HepG2 (cell line): Measurements from ENCODE around the gene TSPYL4. TPM values are rescaled to one million over a fixed set of nuclear protein-coding genes. Genes with fewer than 3 reads are reported as not detected.

Experiments
- ATAC-seq: fragments of 200-7000 bp; cut with Tn5 transposase; 3 replicates; pipeline ENCODE4 v1.9.1; 2020; ENCODE audit warnings: mild to moderate bottlenecking, moderate library complexity
- BruUV-seq: library from RNA; stranded (reverse); fragments of 400-500 nt; replicated peaks from 2 replicates; lab custom pipeline; 2021; lab: Mats Ljungman, UMichigan
- CTCF ChIA-PET: fragments of 300-600 bp; formaldehyde crosslinking; extraction: SDS; loops from one replicate; lab custom pipeline; 2021; ENCODE audit warnings: low total read pairs, inconsistent platforms, low intra/inter-chr PET ratio; lab: Yijun Ruan, JAX
- POLR2A ChIA-PET: fragments of 350-600 bp; sonication (Branson Sonifier 250); formaldehyde crosslinking; loops from one replicate; lab custom pipeline; 2020; ENCODE audit warnings: antibody characterized with exemption, inconsistent platforms; lab: Yijun Ruan, JAX
- DNase-seq: peaks from one replicate; pipeline ENCODE4 v3.0.0-alpha.2; 2015; ENCODE audit warnings: low spot score
- FAIRE-seq: peaks from 3 replicates; lab custom pipeline; 2011; peaks lifted over from hg19 to GRCh38; lab: Jason Lieb, UNC
- H2AFZ ChIP-seq: one replicate; pipeline ENCODE4 v1.6.1; 2011; ENCODE audit warnings: low read length, inconsistent platforms
- H3K27ac ChIP-seq: fragments of 300-600 bp; 3 replicates; pipeline ENCODE4 v1.8.0; 2011; ENCODE audit warnings: mixed run types, mild to moderate bottlenecking, mixed read lengths, low read length, inconsistent platforms; ENCODE audit not compliant: insufficient read depth; ENCODE audit errors: extremely low read length
- H3K27me3 ChIP-seq, 2 experiments: fragments of 200-600 bp in 1 of 2; 2 replicates in 1 of 2; 3 replicates in 1 of 2; pipeline versions ENCODE4 v1.6.0 to v1.8.0; 2011; ENCODE audit warnings: low read length in 2 of 2, mild to moderate bottlenecking in 2 of 2, moderate library complexity in 2 of 2, inconsistent platforms in 1 of 2; ENCODE audit not compliant: insufficient read depth in 2 of 2, control insufficient read depth in 1 of 2
- H3K36me3 ChIP-seq, 2 experiments: fragments of 200-600 bp in 1 of 2; replicated peaks in 1 of 2; 2 replicates in 1 of 2; 3 replicates in 1 of 2; pipeline versions ENCODE4 v1.5.1 to v1.8.0; 2011; ENCODE audit warnings: low read length in 2 of 2, inconsistent platforms in 1 of 2; ENCODE audit not compliant: insufficient read depth in 2 of 2, control insufficient read depth in 1 of 2
- H3K4me1 ChIP-seq: 2 replicates; pipeline ENCODE4 v1.5.1; 2012; ENCODE audit warnings: low read length, inconsistent platforms; ENCODE audit not compliant: insufficient read depth
- H3K4me2 ChIP-seq: 2 replicates; pipeline ENCODE4 v1.6.0; 2011; ENCODE audit warnings: low read depth, low read length, inconsistent platforms
- H3K4me3 ChIP-seq, 3 experiments: fragments of 200-600 bp in 1 of 3; sonication (generic), shearing (Covaris generic) in 1 of 3; replicated peaks in 1 of 3; 2 replicates each; pipeline ENCODE4 v1.5.1; 2011 to 2016; ENCODE audit warnings: low read length in 3 of 3, inconsistent platforms in 2 of 3, low read depth in 2 of 3, mild to moderate bottlenecking in 2 of 3, control low read depth in 1 of 3, mixed read lengths in 1 of 3; ENCODE audit not compliant: insufficient read depth in 1 of 3
- H3K79me2 ChIP-seq: one replicate; pipeline ENCODE4 v1.6.1; 2011; ENCODE audit warnings: low read length, inconsistent platforms; ENCODE audit not compliant: insufficient read depth
- H3K9ac ChIP-seq: 2 replicates; pipeline ENCODE4 v1.6.0; 2011; ENCODE audit warnings: mild to moderate bottlenecking, low read depth, low read length, inconsistent platforms; ENCODE audit not compliant: insufficient read depth
- H3K9me3 ChIP-seq: 2 replicates; pipeline ENCODE4 v1.5.1; 2012; ENCODE audit warnings: mild to moderate bottlenecking, low read length
- H4K20me1 ChIP-seq: 2 replicates; pipeline ENCODE4 v1.6.0; 2011; ENCODE audit warnings: inconsistent platforms, mild to moderate bottlenecking, low read length, moderate library complexity; ENCODE audit not compliant: insufficient read depth
- CC2D1A ChIP-seq: sonication (generic); formaldehyde crosslinking; IDR thresholded peaks from 2 replicates; pipeline ENCODE4 v1.8.1; 2023; ENCODE audit warnings: mild to moderate bottlenecking, missing genetic modification reagents
- GABPA ChIP-seq, 2 experiments: IDR thresholded peaks; 2 replicates each; pipeline ENCODE4 v1.6.1; 2011 to 2016; ENCODE audit warnings: low read depth in 2 of 2, low read length in 1 of 2, missing biosample characterization in 1 of 2, missing genetic modification characterization in 1 of 2
- MTERF4 ChIP-seq: sonication (generic); formaldehyde crosslinking; IDR thresholded peaks from 2 replicates; pipeline ENCODE4 v1.8.0; 2023; ENCODE audit warnings: mild to moderate bottlenecking, missing genetic modification reagents
- NR1H2 ChIP-seq: sonication (generic); formaldehyde crosslinking; IDR thresholded peaks from 2 replicates; pipeline ENCODE4 v1.8.1; 2022; ENCODE audit warnings: low read depth, missing genetic modification reagents, borderline replicate concordance
- PREB ChIP-seq: sonication (generic); formaldehyde crosslinking; IDR thresholded peaks from 2 replicates; pipeline ENCODE4 v1.4.0; 2020; ENCODE audit warnings: missing genetic modification reagents
- SPEN ChIP-seq: sonication (generic); formaldehyde crosslinking; IDR thresholded peaks from 2 replicates; pipeline ENCODE4 v1.5.1; 2020; ENCODE audit warnings: low read depth, mild to moderate bottlenecking, missing genetic modification reagents
- ZFAT ChIP-seq: sonication (generic); formaldehyde crosslinking; conservative IDR thresholded peaks from 2 replicates; pipeline ENCODE4 v1.8.1; 2023; ENCODE audit warnings: missing genetic modification reagents, inconsistent platforms
- ZNF451 ChIP-seq: sonication (generic); formaldehyde crosslinking; IDR thresholded peaks from 2 replicates; pipeline ENCODE4 v1.5.0; 2020; ENCODE audit warnings: mild to moderate bottlenecking, missing genetic modification reagents
- WGBS: methylation state at CpG from one replicate; pipeline ENCODE4 v1.1.6; 2017; ENCODE audit warnings: low lambda C conversion rate; 5-methylcytosine and 5-hydroxymethylcytosine counted together
- in situ Hi-C: cut with HindIII; loops from 2 replicates; pipeline ENCODE4 v1.10.0; 2017; ENCODE audit warnings: low pct_unique_long_range_greater_than_20kb; ENCODE audit not compliant: extremely low pct_ligation_motif_present
- intact Hi-C: fragments of 100-400 bp; cut with micrococcal nuclease; formaldehyde crosslinking; loops from one replicate; pipeline ENCODE4 v1.10.0; 2022; ENCODE audit not compliant: unreplicated experiment
- polyA plus RNA-seq, 8 experiments: library from polyadenylated mRNA; depleted of rRNA in 3 of 8; stranded (reverse) in 7 of 8; unstranded in 1 of 8; fragments of >200 nt; fragmentation: Illumina TruSeq in 4 of 8; extraction: Trizol in 4 of 8; gene quantifications; 2 replicates each; pipeline versions ENCODE4 v1.2.1 to v1.2.3, GENCODE V29; 2011 to 2016; ENCODE audit warnings: low read depth in 4 of 8, missing spikeins in 1 of 8, mixed read lengths in 1 of 8; ENCODE audit not compliant: insufficient read depth in 1 of 8
- total RNA-seq, 5 experiments: library from RNA; depleted of rRNA; stranded (reverse); fragments of >200 nt; fragmentation: Illumina TruSeq; extraction: Trizol; gene quantifications; 2 replicates each; pipeline ENCODE4 v1.2.3, GENCODE V29; 2016; ENCODE audit warnings: low read depth in 1 of 5
- TF ChIP-seq, protein P1 (sequence below): sonication (generic); formaldehyde crosslinking; IDR thresholded peaks from 2 replicates; pipeline ENCODE4 v1.5.1; 2020; ENCODE audit warnings: missing genetic modification reagents, mild to moderate bottlenecking, borderline replicate concordance

The TSPYL4 gene
- total and polyA plus RNA-seq, 2 of the 13 experiments (the other 11 are each of a cell fraction or from before 2014, with no cell fraction given) = 18.0 to 19.7 TPM

DNA sequence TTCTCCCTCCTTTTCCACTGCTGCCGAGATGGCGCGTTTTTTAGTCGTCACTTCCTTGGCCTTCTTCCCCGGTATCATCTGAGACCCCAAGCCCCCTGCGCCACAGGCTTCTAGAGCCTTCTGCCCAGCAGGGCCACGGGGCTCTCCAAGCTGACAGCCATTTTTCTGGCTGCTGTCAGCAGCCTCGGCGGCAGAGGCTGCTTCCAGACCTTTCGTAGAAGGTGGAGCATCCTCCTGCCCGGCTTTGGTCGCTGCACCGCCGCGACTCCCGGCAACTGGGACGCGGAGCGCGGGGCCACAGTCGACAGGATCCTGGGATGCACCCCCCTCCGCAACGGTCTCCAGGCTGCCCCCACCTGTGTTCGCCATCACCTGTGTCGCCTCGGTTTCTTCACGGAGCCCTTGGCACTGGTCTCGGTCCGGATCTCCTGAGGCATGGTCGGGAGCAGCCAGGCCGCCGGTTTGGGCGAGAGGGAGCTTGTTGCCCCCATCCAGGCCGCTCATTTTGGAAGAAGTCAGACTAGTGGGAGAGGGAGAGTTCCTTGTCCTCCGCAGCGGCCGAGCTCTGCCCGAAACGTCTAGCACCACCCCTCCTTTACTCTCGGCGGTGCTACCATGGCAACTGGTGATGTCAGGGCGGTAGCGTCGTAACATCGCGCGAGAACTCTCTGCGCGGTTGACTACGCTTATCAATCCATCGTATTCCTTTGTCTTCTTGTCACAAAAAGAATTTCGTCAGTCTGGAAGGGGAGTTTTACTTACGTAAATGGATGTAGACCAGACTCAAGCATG, at the start of gene TSPYL4 (continued):
- TF ChIP-seq MTERF4 = peak; percentile 98
- TF ChIP-seq, protein P1, sequence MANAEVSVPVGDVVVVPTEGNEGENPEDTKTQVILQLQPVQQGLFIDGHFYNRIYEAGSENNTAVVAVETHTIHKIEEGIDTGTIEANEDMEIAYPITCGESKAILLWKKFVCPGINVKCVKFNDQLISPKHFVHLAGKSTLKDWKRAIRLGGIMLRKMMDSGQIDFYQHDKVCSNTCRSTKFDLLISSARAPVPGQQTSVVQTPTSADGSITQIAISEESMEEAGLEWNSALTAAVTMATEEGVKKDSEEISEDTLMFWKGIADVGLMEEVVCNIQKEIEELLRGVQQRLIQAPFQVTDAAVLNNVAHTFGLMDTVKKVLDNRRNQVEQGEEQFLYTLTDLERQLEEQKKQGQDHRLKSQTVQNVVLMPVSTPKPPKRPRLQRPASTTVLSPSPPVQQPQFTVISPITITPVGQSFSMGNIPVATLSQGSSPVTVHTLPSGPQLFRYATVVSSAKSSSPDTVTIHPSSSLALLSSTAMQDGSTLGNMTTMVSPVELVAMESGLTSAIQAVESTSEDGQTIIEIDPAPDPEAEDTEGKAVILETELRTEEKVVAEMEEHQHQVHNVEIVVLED (CRISPR knock-in tag) = peak; percentile 72; the same call in 1 of the 2 replicates
- TF ChIP-seq ZFAT (CRISPR knock-in tag) = no peak
- TF ChIP-seq PREB (CRISPR knock-in tag) = no peak
- TF ChIP-seq ZNF451 (CRISPR knock-in tag) = peak; percentile 28; the same call in 1 of the 2 replicates
- TF ChIP-seq CC2D1A (CRISPR knock-in tag) = no peak
- TF ChIP-seq NR1H2 = peak; percentile 55; the same call in 1 of the 2 replicates
- peak; percentile 57 for TF ChIP-seq SPEN (CRISPR knock-in tag)
- TF ChIP-seq, all 625 proteins: peak for 257

DNA sequence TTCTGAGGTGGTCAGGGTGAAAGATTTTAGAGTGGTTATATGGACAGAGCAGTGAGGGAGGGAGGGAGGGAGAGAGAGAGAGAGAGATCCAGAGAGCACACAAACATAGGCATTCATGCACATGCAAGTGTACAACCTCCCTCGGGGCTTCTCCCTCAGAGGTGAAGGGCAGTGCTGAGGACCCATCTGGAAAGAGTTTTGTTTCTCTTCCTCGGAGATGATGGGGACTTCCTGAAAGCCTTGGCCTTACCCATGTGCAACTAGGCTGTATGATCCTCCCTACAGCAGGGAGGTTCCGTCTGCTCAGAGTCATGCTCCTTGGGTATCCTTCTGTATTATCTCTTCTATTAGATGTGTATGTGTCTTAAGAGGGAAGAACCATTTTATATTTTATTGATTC, 47.2 kb upstream of the TSPYL4 start:
- no peak for TF ChIP-seq GABPA (IDR thresholded peaks at IDR 0.05; ENCODE audit: low read depth, low read length)
- no peak for TF ChIP-seq GABPA (CRISPR knock-in tag; IDR thresholded peaks at IDR 0.05; ENCODE audit: low read depth)
- intact Hi-C loops = no loop called here
- Histone ChIP-seq H3K4me2 (no peak overlapping the region), H3K27me3 (no peaks in the 10 kb centered on the region; a peak in 1 of 5 replicates), H3K79me2 (no peaks in the 10 kb centered on the region), H2AFZ (no peak overlapping the region), H3K4me3 (no peak overlapping the region), H3K36me3 (no peaks in the 10 kb centered on the region), H3K4me1 (no peaks in the 10 kb centered on the region), H3K9ac (no peak overlapping the region), H3K27ac (no peak overlapping the region), H3K9me3 (peaks cover 8% of the 10 kb centered on the region), H4K20me1 (no peaks in the 10 kb centered on the region)
- no peak for ATAC-seq
- no peak for FAIRE-seq
- ChIA-PET POLR2A (no interaction called here), CTCF (no interaction called here)
- no TSS peak for BruUV-seq
- DNase-seq = no peak
- in situ Hi-C loops = no loop called here
- WGBS = 43% methylated on average over 3 of the region's 3 CpGs
